NCI-H2107 treated with DMSO at 0.1 percent for 48 hours (cell line): ENCODE measurements around the gene ASB13.
"Not testable (repeated sequence)": the region's sequence is repeated elsewhere in the genome, so short reads cannot be mapped to it uniquely, and the experiment has no call there.

Experiments used
- DNase-seq: peaks from one replicate; lab custom pipeline; 2025; ENCODE audit not compliant: unreplicated experiment; lab: John Stamatoyannopoulos, UW

The ASB13 gene

DNA sequence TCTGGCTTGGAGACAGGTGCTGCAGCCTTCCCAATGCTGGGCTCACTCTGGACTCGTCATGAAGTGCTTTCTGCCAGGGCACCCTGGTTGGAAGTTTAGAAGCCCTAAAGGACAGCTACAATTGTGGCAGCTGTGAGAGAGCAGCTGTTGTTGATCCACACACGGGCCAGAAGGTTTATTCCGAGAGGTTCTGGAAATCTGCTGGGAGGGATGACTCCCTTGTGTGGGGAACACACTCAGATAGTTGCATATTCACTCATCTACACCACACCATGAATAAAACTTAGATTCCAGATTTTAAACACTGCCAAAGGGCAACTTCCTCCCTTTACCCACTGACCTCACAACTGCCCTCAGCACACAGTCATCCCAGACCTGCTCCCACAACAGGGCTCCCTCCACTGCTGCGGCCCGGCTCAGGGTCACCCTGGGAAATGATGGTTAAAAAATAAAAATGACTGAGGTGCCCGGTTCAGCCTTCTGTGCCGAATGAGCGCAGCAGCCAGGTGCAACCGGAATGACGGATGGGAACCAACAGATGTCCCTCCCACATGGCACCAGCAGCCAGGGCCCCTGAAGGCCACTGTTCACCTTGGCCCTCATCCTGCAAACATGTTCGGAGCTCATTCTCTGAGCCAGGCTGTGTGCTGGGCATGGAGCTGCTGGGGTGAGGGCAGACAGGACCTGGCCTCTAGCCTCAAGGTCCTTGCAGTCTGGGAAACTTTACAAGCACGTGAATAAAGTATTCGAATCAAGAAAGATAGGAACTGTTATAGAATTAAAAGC is 40.2 kb downstream of the ASB13 start:
- no peak for DNase-seq

DNA sequence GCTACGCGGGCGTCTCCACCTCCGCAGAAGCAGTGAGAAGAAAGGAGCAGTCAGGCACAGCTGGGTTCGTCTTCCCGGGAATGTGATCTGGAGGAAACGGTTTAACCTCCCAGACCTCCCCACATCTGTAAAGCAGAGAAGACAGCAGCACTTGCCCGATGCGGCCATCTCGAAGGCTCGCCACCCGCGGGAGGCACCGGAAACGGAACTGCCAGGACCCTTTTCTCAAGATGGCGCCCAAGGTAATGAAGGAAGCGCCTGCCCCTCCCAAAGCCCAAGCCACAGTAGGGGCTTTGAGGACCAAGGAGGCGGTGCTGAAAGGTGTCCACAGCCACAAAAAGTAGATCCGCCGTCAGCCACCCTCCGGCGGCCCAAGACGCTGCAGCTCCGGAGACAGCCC is 41.7 kb downstream of the ASB13 start:
- no peak for DNase-seq

DNA sequence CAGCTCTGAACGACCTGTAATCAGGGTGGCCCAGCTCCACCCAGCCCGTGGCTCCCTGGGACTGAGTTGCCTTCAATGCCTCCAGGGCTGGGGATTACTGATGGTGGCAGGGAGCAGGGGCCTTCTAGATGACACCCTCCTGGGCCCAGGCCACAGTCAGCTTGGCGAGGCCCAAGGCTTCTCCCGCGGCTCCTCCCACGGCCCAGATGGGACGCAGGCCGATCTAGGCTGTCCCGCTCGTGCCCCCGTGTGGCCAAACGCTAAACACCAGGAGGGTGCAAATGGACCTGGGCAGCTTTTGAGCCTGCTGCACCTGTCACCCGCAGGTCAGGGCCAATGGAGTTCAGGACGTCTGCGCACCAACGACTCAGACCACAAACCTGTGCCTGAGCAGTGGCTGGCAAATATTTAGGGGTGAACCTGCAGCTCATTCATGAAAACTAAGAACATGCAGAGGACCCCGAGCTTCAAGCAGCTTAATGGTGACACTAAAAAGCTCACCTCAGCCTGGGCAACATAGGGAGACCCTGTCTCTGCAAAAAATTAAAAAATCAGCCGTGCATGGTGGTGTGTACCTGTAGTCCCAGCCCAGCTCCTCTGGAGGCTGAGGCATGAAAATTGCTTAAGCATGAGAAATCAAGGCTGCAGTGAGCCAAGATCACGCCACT is 43.2 kb downstream of the ASB13 start:
- DNase-seq = peak; percentile 40

DNA sequence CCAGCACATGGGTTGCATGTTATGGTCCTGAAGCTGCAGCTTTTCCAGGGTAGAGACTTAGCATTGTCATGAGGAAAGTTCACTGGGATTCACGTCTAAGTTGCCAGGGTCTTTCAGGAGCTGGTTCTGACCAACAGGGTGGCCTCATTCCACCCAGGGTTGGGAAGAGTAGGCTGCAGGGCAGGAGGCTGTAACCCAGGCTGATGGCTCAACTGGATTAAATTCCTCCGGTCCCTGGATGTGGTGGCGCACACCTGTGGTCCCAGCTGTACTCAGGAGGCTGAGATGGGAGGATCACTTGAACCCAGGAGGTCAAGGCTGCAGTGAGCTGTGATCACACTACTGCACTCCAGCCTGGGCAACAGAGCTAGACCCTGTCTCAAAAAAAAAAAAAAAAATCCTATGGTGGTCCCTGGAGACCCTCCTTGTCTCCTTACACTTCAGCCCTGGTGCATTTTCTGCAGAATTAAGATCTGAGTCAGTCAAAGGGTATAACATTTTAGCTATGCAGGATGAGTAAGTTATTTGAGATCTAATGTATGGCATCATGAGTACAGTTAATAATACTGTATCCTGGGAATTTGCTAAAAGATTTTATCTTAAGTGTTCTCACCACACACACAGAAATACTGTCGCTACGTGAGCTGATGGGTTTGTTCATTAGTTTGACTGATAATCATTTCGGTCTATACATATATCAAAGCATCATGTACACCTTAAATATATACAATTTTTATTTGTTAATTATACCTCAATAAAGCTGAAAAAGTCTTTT is 44.0 kb downstream of the ASB13 start:
- DNase-seq = no peak

DNA sequence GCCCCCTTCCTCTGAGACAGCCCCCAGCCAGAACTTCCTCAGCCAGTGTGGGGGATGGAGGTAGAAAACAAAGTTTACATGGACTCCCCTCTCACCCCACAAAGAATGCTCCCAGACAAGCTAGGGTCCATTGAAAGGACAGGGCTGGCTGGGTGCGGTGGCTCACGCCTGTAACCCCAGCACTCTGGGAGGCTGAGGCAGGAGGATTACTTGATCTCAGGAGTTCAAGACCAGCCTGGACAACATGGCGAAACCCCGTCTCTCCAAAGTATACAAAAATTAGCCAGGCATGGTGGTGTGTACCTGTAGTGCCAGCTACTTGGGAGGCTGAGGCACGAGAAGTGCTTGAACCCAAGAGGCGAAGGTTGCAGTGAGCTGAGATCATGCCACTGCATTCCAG is 45.0 kb downstream of the ASB13 start:
- DNase-seq = not testable (repeated sequence)

DNA sequence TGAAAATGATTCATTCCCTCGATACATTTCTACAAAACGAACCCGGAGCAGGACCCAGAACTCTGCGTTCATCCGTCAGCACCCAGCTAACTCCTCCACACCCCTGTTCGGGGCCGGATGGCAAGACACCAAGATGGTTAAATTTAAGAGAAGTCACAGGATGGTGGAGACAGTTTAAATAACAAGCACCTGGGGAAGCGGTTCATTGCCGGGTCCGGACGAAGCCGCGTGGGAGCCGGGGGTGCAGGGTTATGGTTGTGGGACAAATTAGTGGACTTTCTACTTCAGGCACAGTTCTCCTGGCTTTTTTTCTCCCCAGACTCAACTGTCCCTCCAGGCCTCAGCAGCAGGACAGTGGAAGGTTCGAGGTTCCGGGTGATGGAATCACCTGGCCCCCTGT is 45.4 kb downstream of the ASB13 start:
- DNase-seq = no peak

DNA sequence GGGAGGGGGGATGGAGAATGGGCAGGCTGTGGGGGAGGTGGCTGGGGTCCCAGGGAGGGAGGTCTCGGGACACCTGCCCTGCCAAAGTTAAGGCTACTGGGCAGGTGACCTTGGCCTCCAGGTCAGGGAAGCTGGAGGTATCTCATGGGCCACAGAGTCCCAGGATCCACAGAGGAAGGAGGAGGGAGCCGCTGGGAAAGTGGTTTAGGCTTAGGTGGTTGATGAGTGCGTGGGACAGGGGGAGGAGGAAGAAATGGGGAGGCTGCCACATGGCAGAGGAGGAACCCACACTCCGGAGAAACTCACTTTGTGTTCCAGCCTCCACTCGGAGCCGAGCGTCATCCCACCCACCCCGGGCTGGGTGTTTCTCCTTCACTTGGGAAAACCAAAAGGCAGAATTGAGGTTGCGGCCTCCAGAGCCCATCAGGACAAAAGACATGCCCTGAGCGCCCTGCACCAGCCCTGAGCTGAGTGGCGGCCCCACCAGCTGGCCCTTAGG is 46.1 kb downstream of the ASB13 start:
- DNase-seq = no peak

DNA sequence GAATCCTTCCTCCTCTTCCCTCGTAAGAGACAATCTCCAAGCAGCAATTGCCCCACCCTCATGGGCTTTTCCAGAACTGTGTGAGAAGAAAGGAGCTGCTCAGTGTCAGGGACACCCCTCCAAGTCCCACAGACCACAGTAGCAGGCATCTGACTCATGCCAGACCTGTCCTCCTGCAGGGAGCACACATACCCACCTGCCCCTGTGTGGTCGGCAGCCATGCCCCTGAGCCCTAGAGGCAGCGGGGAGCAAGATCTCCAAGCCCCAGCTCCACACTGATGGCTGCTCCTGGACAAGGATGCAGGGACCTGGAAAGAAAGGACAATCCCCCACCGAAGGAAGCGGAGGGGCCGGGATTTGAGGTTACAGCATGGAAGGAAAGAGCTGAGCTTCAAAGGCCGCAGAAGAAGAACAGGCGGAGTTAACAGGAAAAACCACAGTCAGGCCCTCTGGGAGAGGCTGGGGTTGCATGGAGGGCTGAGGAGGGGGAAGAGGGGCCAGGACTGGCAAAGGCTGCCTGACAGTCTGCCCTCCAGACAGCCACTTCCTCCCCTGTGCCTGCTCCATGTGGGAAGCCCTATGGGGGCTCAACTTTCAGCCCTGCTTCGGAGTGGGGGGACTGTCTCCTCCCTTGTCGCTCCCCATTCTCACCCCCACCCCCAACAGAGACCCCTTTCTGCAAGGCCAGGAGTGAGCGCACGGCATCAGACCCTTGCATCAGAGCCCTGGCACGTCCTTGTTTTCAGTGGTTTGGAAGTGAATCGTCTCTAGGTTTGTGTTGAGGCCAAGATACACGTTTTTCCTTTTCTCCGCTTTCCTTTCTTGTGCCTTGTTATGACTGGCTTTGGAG is 46.8 kb downstream of the ASB13 start:
- no peak for DNase-seq

DNA sequence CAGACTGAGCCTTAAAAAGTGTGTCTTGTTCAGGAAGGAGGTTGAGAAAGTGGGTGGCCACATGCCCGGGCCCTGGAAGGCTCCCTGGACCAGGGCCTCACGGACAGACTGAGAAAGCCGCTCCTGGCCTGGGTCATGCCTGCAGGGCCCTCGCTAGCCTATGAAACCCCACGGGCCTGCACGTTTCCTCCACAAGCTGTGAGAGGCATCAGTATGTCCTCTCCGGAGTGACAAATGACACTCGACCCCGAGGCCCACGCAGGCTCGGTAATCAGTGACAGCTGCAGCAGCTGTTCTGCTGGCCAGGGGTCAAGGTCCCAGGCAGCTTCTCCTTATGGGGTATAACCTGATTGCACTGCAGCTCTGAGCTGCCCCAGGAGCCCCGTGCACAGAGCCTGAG is 47.6 kb downstream of the ASB13 start:
- DNase-seq = no peak

DNA sequence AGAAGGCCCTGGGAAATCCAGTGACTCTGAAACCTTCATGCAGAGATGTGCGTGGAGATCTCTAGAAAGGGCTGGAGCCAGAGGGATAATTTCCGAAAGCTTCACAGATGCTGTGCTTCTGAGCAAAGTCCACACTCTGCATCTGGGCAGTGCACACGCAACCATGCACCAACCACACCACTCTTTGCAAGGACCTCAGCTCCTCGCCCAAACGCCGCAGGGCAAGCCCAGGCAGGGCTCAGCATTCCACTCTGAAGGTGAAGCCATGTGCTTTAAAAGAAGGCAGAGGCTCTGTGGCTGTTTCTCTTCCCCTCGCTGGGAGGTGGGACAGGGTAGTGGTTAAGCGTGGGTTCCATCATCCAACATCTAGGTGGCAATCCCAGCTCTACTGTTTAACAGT is 48.4 kb downstream of the ASB13 start:
- DNase-seq = no peak

DNA sequence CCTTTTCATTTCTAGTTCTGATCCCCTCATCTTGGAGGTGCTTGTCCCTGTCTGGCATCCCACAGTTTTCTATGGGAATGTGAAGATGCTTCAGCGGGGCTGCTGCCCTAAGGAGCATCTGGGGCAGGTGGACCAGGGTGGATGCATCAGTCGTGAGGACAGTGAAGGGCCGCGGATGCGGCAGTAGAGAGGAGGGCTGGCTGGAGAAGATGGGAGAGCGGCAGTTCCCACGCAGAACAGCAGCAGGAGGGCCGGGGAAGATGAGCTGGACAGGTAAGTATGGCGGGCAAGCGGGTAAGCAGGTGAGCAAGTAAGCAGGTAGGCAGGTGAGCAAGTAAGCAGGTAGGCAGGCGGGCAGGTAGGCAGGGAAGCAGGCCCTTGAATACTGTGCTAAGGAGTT is 48.9 kb downstream of the ASB13 start:
- no peak for DNase-seq

DNA sequence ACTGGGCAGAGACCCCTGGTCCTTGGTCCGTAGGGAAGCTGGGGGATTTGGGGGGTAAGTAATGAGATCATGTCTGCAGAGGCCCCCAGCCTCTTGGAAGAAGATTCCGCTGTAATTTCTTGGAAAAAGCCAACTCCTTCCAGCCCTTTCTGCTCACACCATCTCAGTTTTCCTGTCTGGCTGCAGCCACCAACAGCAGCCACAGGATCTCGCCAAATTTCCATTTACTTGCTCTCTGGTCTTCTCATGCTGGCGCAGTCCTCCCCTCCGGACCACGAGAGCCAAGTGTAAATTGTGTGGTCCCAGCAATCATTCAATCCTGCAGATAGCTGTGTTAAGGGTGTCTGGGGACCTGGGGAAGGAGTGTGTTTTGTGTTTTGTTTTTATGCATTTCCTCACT is 49.6 kb downstream of the ASB13 start:
- no peak for DNase-seq

DNA sequence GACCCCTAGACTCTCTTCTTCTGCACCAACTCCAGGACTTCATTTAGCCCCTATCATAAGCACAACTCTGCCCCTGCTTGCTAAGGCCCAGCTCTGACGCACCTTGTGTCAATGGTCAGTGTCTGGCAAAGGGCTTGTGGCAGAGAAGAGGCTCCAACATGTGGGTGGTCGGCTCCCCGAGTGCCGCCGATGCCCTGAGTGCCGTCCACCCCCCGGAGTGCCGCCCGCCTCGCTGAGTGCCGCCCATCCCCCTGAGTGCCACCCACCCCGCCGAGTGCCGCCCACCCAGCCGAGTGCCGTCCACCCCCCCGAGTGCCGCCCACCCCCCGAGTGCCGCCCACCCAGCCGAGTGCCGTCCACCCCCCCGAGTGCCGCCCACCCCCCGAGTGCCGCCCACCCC is 50.3 kb downstream of the ASB13 start:
- DNase-seq = no peak

DNA sequence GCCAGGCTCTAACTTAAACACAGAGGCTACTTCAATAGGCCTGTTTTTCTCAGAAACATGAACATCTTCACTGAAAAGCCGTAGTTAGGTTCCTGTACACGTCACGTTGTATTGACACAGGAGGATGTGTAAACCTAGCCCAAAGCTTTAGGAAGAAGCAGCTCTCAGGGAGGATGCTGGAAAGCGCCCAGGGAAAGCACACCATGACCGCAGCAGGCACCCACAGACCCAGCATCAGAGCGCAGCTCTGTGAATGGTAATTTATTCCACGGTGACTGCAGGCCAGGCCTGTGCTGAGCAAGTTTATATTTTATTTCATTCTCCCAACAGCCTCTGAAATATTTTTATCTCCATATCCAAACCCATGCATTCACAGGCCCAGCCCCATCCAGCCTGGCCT is 51.1 kb downstream of the ASB13 start:
- no peak for DNase-seq

DNA sequence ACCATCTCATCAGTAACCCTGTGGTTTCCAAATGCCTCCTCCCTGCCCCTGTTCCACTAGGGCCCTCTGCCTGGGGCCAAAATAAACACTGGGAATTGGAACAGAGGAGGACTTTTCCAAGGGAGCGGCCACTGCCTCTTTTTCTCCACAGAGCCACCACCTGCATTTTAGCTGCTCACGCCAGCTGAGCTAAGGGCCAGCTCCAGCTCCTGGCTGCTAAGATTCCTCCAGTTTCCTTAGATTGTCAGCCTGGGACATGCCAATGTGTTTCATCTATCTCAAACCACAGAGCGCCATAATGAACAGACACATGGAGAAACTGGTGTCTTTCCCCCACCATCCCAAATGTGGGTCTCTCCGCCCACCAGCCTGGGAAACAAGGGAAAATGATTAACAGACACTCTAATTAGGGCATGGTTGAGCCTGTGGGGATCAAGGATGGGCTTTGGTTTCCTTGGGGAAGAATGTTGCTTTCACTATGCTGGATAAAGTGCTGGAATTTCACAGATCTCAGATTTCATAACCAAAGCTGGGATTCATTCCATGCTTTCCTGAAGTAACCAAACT is 52.2 kb downstream of the ASB13 start:
- no peak for DNase-seq

DNA sequence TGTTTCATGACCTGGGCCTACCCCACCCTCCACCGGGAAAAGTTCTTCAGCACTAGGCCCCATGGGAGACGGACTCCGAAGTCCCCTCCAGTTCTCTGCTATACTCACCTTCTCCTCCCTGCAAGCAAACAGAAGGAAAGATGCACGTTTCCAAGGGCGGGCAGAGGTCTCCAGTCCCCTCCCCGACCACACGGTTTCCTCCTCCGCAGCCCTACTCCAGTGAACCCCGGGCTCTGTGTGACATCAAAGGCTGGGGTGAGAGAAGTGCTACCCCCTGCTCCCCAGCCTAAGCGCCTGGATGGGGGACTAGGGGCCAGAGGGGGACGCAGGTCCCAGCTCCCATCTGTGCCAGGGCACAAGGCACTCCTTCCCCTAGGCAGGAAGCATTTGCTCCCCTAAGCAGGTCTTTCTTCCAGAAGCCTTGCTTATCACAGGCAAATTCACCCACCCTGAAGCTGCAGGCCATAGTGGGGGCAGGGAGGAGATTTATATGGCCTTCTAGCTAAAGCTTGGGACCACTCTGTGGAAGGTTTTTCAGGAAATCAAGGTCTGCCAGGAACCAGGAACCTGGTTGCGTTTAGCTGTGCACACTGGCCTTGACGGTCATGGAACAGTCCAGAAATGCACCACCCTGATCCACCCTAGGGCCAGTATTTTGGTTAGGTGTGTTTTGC is 52.8 kb downstream of the ASB13 start:
- no peak for DNase-seq

DNA sequence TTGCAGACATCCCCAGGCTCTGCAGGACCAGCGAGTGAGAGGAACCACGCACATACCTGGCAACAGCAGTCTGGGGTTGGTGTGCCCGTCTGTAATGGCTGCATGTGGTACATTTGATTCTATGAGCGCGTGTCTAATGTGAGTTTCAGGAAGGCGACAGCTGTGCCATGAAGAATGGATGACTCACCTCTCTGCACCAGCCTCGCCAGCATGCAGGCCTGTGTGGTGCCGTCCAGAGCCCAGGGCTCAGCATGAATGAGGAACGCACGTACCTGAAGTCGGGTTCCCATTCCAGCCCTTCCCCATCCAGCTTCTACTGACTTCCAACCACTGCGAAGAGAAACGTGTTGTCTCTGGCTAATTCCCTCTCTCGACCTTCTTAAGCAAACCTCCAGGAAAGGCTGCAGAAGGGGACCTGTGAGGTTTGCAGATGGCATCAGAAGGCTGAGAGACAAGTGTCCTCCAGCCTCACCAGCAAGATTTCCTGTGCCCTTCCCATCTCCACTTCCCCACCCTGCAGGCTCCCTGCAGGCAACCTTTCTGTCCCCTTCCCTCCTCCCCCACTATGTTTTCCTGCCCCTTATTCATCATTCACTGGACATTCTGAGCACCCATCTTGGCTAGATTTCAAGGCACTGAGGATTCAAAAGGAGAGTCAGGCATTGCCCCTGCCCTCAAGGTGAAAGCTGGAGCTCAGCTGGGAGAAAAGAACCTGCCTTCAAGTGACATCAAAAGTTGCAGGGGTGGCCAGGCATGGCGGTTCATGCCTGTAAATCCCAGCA is 54.3 kb downstream of the ASB13 start:
- no peak for DNase-seq

DNA sequence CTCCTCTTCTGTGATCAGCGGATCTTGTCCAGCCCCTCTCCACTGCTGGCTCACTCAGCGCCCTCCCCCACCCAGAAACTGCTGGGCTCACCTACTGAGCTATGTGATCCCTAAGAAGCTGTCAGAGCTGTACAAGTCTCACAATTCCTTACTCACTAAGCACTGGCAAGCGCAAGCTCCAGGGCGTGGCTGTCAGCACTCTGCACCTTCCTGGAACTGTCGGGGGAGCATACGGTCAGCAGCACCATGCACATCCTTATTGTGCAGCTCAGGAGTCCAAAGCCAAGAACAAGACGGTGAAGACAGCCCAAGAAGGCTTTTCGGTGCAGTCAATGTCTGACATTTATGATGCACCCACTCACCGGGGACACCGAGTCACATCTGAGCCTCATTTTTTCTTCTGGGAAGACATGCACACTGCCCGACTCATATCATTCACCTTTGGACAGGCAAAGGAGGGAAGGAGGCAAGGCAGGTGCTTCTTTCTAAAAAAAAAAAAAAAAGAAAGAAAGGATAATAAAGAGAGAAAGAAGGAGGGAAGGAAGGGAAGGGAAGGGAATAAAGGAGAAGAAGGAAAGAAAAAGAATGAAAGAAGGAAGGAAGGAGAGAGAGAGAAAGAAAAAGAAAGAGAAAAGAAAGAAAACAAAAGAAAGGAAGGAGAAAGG is 56.3 kb downstream of the ASB13 start:
- no peak for DNase-seq
